KMS-11 (cell line): ENCODE results near the gene EVI5L.

Source experiments
- H2AFZ ChIP-seq: fragments of 200-600 bp; sonication (generic); 2 replicates; pipeline ENCODE4 v1.6.1; 2016; ENCODE audit warnings: antibody characterized with exemption, mixed run types, low read depth
- H3K27ac ChIP-seq: fragments of 200-600 bp; sonication (generic); 2 replicates; pipeline ENCODE4 v1.6.1; 2016; ENCODE audit warnings: mild to moderate bottlenecking, mixed run types
- H3K27me3 ChIP-seq: fragments of 200-600 bp; sonication (generic); 2 replicates; pipeline ENCODE4 v1.6.1; 2017; ENCODE audit warnings: mild to moderate bottlenecking, low read depth, mixed run types, moderate library complexity; ENCODE audit not compliant: insufficient read depth
- H3K36me3 ChIP-seq: fragments of 200-600 bp; sonication (generic); 2 replicates; pipeline ENCODE4 v1.6.1; 2017; ENCODE audit warnings: mild to moderate bottlenecking, mixed run types; ENCODE audit not compliant: insufficient read depth
- H3K4me1 ChIP-seq: fragments of 200-600 bp; sonication (generic); 2 replicates; pipeline ENCODE4 v1.6.1; 2016; ENCODE audit warnings: mild to moderate bottlenecking, low read depth, mixed run types; ENCODE audit not compliant: poor library complexity, severe bottlenecking
- H3K4me2 ChIP-seq: fragments of 200-600 bp; sonication (generic); 2 replicates; pipeline ENCODE4 v1.7.0; 2016; ENCODE audit warnings: mild to moderate bottlenecking, mixed run types
- H3K4me3 ChIP-seq: fragments of 200-600 bp; sonication (generic); IDR thresholded peaks from 2 replicates; pipeline ENCODE4 v1.6.1; 2017; ENCODE audit warnings: low read depth, low read length, mixed read lengths; ENCODE audit not compliant: insufficient read depth
- H3K79me2 ChIP-seq: fragments of 200-600 bp; sonication (generic); 2 replicates; pipeline ENCODE4 v1.6.1; 2016; ENCODE audit warnings: low read depth, mixed run types; ENCODE audit not compliant: insufficient read depth
- H3K9ac ChIP-seq: fragments of 200-600 bp; sonication (generic); 2 replicates; pipeline ENCODE4 v1.6.1; 2016; ENCODE audit warnings: mild to moderate bottlenecking, mixed run types
- H4K20me1 ChIP-seq: fragments of 200-600 bp; sonication (generic); 2 replicates; pipeline ENCODE4 v1.6.1; 2016; ENCODE audit warnings: mild to moderate bottlenecking, mixed run types; ENCODE audit not compliant: insufficient read depth
- CTCF ChIP-seq: fragments of 200-600 bp; sonication (generic); conservative IDR thresholded peaks from 2 replicates; pipeline ENCODE4 v1.6.1; 2017; ENCODE audit warnings: low read depth, mild to moderate bottlenecking, antibody characterized with exemption, low read length, moderate library complexity, mixed read lengths

EVI5L gene

GRCh38 chr19:7900401-7900870, 70.4 kb downstream of the EVI5L start:
- Histone ChIP-seq H3K9ac (no peak overlapping the region), H3K4me1 (peaks cover 5% of the 10 kb centered on the region), H3K36me3 (no peaks in the 10 kb centered on the region), H3K4me2 (no peak overlapping the region), H3K27ac (no peak overlapping the region), H4K20me1 (no peaks in the 10 kb centered on the region), H3K79me2 (peaks cover 14% of the 10 kb centered on the region), H2AFZ (no peak overlapping the region), H3K27me3 (no peaks in the 10 kb centered on the region), H3K4me3 (no peak overlapping the region)
- TF ChIP-seq CTCF, result no peak

GRCh38 chr19:7900931-7901330, 70.9 kb downstream of the EVI5L start:
- Histone ChIP-seq H3K79me2 (peaks cover 19% of the 10 kb centered on the region), H2AFZ (no peak overlapping the region), H3K36me3 (no peaks in the 10 kb centered on the region), H3K9ac (no peak overlapping the region), H3K27ac (no peak overlapping the region), H4K20me1 (no peaks in the 10 kb centered on the region), H3K4me2 (no peak overlapping the region), H3K4me3 (no peak overlapping the region), H3K4me1 (peaks cover 5% of the 10 kb centered on the region), H3K27me3 (no peaks in the 10 kb centered on the region)
- no peak for TF ChIP-seq CTCF

- Histone ChIP-seq H4K20me1 (no peaks in the 10 kb centered on the region), H3K27ac (no peak overlapping the region), H3K27me3 (no peaks in the 10 kb centered on the region), H3K4me3 (no peak overlapping the region), H3K4me2 (no peak overlapping the region), H3K4me1 (peaks cover 5% of the 10 kb centered on the region), H3K36me3 (no peaks in the 10 kb centered on the region), H3K9ac (no peak overlapping the region), H3K79me2 (peaks cover 23% of the 10 kb centered on the region), H2AFZ (no peak overlapping the region)
- no peak for TF ChIP-seq CTCF
Measured at GRCh38 chr19:7901337-7901736, 71.3 kb downstream of the EVI5L start.

- TF ChIP-seq CTCF, result no peak
- peak overlapping the region; percentile 73 for H3K9ac ChIP-seq
- H3K4me2 ChIP-seq, result peak overlapping the region; percentile 89
- H4K20me1 ChIP-seq, result no peaks in the 10 kb centered on the region
- peaks cover 31% of the 10 kb centered on the region for H3K79me2 ChIP-seq
- no peaks in the 10 kb centered on the region for H3K27me3 ChIP-seq
- H3K36me3 ChIP-seq, result no peaks in the 10 kb centered on the region
- peak overlapping the region; percentile 60 for H2AFZ ChIP-seq
- H3K27ac ChIP-seq, result peak overlapping the region; percentile 31; the same call in 1 of the 2 replicates
- H3K4me1 ChIP-seq, result peaks cover 5% of the 10 kb centered on the region
- no peak overlapping the region for H3K4me3 ChIP-seq
Measured at GRCh38 chr19:7902796-7903243, 72.8 kb downstream of the EVI5L start.
